Lung (tissue), 12 donors: ENCODE data around the gene POT1. TPM values are rescaled to one million over a fixed set of nuclear protein-coding genes. Genes with fewer than 3 reads are reported as not detected.

Experiments used
- ATAC-seq: fragments of 200-7000 bp; cut with Tn5 transposase; one replicate; pipeline ENCODE4 v1.9.1; 2020; ENCODE audit warnings: moderate number of reproducible peaks; ENCODE audit not compliant: insufficient read depth, low FRiP score
- DNase-seq, 3 donors: peaks; one replicate each; pipeline ENCODE4 v3.0.0-alpha.2; 2013 to 2017
- H3K27ac ChIP-seq, 2 donors: one replicate each; pipeline ENCODE4 v1.5.1; 2013; ENCODE audit warnings: mild to moderate bottlenecking in 2 of 2, moderate library complexity in 2 of 2, control low read depth in 1 of 2, inconsistent platforms in 1 of 2, low read depth in 1 of 2, low read length in 1 of 2
- H3K27me3 ChIP-seq, 3 donors: one replicate each; pipeline ENCODE4 v1.5.1; 2013; ENCODE audit warnings: low read length in 2 of 3; ENCODE audit not compliant: control insufficient read depth in 3 of 3, insufficient read depth in 3 of 3
- H3K36me3 ChIP-seq, 4 donors: one replicate each; pipeline ENCODE4 v1.5.1; 2013; ENCODE audit warnings: low read length in 4 of 4, mild to moderate bottlenecking in 1 of 4, moderate library complexity in 1 of 4; ENCODE audit not compliant: control insufficient read depth in 4 of 4, insufficient read depth in 4 of 4
- H3K4me1 ChIP-seq, 5 donors: one replicate each; pipeline ENCODE4 v1.5.1; 2013; ENCODE audit warnings: low read length in 5 of 5, mild to moderate bottlenecking in 2 of 5, moderate library complexity in 1 of 5; ENCODE audit not compliant: control insufficient read depth in 5 of 5, insufficient read depth in 5 of 5
- H3K4me3 ChIP-seq: one replicate; pipeline ENCODE4 v1.5.1; 2013; ENCODE audit warnings: mild to moderate bottlenecking, control low read depth, moderate library complexity
- H3K9ac ChIP-seq, 2 donors: one replicate each; pipeline ENCODE4 v1.5.1; 2013; ENCODE audit warnings: low read length in 2 of 2, control low read depth in 1 of 2; ENCODE audit not compliant: insufficient read depth in 1 of 2
- H3K9me3 ChIP-seq, 4 donors: one replicate each; pipeline ENCODE4 v1.5.1; 2013; ENCODE audit warnings: low read length in 3 of 4, mild to moderate bottlenecking in 1 of 4, moderate library complexity in 1 of 4; ENCODE audit not compliant: control insufficient read depth in 4 of 4, insufficient read depth in 3 of 4
- WGBS, 2 donors: extraction: QIAGEN DNeasy Blood & Tissue Kit; methylation state at CpG; one replicate each; pipeline ENCODE4 v1.1.7; 2013; 5-methylcytosine and 5-hydroxymethylcytosine counted together
- polyA plus RNA-seq, 2 donors: library from polyadenylated mRNA; stranded (reverse); fragments of 200-250 nt; gene quantifications; one replicate each; pipeline ENCODE4 v1.2.1, GENCODE V29; 2013
- total RNA-seq, 2 donors: library from RNA; depleted of rRNA in 1 of 2; stranded (reverse); fragments of >200 nt in 1 of 2; gene quantifications; one replicate each; pipeline ENCODE4 v1.2.1, GENCODE V29; 2014 to 2021
- TF ChIP-seq, protein P1 (sequence below): IDR thresholded peaks from 2 replicates; pipeline ENCODE4 v1.5.1; 2012; ENCODE audit warnings: mild to moderate bottlenecking; ENCODE audit errors: control extremely low read depth, extremely low read depth
- donor health status: control.
- donor health status: control.
- donor health status: Bipolar disorder and iron deficiency.
- donor health status: healthy.
- donor health status: DM: yes; HTN: yes; CAD: no.

The POT1 gene
- total and polyA plus RNA-seq, 4 donors: 6.9 to 93.7 (median 12.2) TPM

DNA sequence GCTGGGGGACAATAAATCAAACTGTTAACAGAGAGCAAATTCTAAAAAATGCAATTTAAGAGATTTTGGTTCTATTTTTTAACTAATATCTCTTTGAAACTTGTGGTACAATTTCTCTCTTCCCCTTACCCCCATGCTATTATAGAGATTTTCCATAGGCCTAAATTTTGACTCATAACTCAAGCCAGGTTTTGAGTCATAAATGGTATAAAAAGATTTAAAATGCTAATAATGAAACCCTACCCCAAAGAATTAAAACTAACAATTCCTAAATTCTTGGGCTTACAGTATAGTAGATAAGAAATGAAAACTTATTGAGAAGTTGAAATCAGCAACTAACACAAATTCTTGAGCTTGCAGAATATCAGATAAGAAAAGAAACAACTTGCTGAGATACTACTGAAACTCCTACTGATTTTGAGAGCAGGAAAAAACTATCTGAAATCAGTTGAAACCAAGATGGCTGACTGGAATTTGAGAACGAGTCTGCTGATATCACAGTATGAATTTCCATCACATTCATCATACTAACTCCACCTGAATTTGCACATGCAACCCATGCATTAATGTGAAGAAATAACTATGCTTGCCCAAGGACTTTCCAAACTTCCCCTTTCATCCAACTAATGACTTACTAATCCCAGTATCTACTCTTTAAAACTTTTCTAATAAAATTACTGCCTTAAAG, 36.3 kb downstream of the POT1 start:
- DNase-seq (no peak), ATAC-seq (no peak)
- 63 to 75% methylated on average over 1 of the region's 1 CpG for WGBS, 2 donors
- no peak overlapping the region for H3K9ac ChIP-seq
- peaks cover 0 to 13% (median 4%) of the 10 kb centered on the region in 4 donors for H3K36me3 ChIP-seq
- no peak overlapping the region for H3K4me3 ChIP-seq
- TF ChIP-seq, protein P1, sequence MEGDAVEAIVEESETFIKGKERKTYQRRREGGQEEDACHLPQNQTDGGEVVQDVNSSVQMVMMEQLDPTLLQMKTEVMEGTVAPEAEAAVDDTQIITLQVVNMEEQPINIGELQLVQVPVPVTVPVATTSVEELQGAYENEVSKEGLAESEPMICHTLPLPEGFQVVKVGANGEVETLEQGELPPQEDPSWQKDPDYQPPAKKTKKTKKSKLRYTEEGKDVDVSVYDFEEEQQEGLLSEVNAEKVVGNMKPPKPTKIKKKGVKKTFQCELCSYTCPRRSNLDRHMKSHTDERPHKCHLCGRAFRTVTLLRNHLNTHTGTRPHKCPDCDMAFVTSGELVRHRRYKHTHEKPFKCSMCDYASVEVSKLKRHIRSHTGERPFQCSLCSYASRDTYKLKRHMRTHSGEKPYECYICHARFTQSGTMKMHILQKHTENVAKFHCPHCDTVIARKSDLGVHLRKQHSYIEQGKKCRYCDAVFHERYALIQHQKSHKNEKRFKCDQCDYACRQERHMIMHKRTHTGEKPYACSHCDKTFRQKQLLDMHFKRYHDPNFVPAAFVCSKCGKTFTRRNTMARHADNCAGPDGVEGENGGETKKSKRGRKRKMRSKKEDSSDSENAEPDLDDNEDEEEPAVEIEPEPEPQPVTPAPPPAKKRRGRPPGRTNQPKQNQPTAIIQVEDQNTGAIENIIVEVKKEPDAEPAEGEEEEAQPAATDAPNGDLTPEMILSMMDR: no peak
- no peaks in the 10 kb centered on the region for H3K27me3 ChIP-seq
- H3K4me1 ChIP-seq: peaks cover 0 to 2% (median 0%) of the 10 kb centered on the region in 5 donors
- no peaks in the 10 kb centered on the region for H3K9me3 ChIP-seq
- no peak overlapping the region for H3K27ac ChIP-seq

DNA sequence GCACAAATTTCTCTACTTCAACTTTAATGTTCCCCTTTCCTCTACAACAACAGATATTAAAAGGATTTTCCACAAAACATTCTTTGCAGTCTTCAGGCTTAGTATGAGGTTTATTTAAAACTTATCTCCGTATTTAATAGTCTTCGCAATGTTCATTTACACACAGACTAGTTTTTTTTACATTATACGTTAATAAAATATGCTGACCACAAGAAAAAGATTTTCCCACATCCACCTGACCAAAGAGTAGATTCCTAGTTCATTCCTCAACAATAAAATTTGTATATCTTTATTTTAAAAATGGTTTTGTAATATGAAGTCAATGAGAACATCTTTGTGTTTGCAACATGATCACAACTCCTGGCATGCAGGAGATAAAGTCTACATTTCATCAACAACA, 42.4 kb downstream of the POT1 start:
- no peak for ATAC-seq
- TF ChIP-seq, protein P1: no peak

DNA sequence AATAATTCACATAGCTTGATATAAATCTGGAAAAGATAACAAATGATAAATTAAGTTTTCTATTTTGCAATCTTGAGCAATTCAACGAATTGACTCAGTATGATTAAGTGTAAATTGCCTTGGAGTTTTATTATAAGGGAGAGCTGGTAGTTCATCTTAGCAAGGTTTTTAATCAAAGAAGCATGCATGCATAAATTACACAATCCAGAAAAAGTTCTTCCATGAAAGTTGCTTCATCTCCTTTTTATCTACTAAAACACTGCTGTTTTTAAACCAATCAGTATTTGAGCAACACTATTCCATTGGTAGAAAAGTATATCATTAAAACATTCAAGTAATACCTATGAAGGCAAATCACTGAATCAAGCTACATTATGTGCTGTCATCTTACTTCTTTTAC, 47.6 kb downstream of the POT1 start:
- ATAC-seq (no peak), DNase-seq (peak in 2 of 3 donors; percentile 9 to 38)
- 65 to 70% methylated on average over 1 of the region's 1 CpG for WGBS, 2 donors

More for the DNA sequence above, 42.4 kb downstream of the POT1 start:
- Histone ChIP-seq H3K4me1 (no peaks in the 10 kb centered on the region), H3K9ac (no peak overlapping the region), H3K9me3 (no peaks in the 10 kb centered on the region), H3K27me3 (no peaks in the 10 kb centered on the region), H3K36me3 (peaks cover 0 to 13% (median 4%) of the 10 kb centered on the region in 4 donors), H3K4me3 (no peak overlapping the region), H3K27ac (no peak overlapping the region)
- no peak for DNase-seq
- 95 to 98% methylated on average over 3 of the region's 3 CpGs for WGBS, 2 donors

More for the DNA sequence above, 47.6 kb downstream of the POT1 start:
- Histone ChIP-seq H3K4me1 (no peaks in the 10 kb centered on the region), H3K27ac (no peak overlapping the region), H3K9me3 (no peaks in the 10 kb centered on the region), H3K27me3 (no peaks in the 10 kb centered on the region), H3K36me3 (no peaks in the 10 kb centered on the region), H3K9ac (no peak overlapping the region), H3K4me3 (no peak overlapping the region)
- TF ChIP-seq, protein P1: no peak
